ENCODE measurements around the gene EMC6. TPM values are rescaled to one million over a fixed set of nuclear protein-coding genes. Genes with fewer than 3 reads are reported as not detected.
"Not testable (repeated sequence)": the region's sequence is repeated elsewhere in the genome, so short reads cannot be mapped to it uniquely, and the experiment has no call there.

EMC6 gene
- total RNA-seq, 2 donors from 2014 or later, result 12.7 to 31.8 TPM

DNA sequence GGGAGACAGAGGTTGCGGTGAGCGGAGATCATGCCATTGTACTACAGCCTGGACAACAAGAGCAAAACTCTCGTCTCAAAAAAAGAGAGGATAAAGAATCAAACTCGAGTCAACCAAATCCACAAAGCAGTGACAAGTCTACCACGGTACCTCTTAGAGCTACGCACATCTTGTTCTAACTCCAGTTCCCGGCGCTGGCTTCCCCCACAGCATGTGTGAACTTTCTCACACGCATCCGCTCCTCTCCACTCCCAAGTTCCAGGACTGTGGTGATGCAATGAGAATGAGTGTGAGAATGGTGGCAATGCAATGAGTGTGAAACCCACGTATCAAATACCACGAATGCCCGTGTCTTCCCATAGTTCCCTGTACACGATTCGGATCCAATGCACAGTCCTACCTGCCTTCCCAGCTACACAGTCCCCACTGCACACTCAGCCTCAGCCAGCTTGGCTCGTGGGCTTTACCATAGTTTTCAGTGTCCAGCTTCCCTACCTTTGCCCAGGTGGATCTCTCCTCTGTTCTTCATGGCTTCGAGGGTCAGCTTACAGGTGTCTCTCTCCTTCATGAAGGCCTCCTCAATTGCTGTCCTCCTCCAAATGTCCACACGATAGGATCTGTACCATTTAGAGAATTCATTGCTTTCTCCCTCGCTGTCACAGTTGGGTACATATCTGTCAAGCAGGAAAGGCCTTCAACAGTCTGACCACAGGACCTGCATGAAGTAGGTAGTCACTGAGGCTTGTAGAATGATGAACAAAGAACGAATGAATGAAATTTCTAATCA, 36.5 kb downstream of the EMC6 start:
- WGBS, result 87% methylated on average over 20 of the region's 20 CpGs
- intact Hi-C loops (cut with DNase I), result no loop called here
- Histone ChIP-seq H3K4me1 (replicated peaks) (no peaks in the 10 kb centered on the region), H3K36me3 (no peaks in the 10 kb centered on the region), H3K27me3 (replicated peaks; ENCODE audit: insufficient read depth) (no peaks in the 10 kb centered on the region), H3K27ac (no peak overlapping the region), H3K4me3 (no peak overlapping the region), H3K9me3 (no peaks in the 10 kb centered on the region)
- no peak for DNase-seq (ENCODE audit: low spot score)
- TF ChIP-seq POLR2AphosphoS5 (IDR thresholded peaks at IDR 0.05) (no peak), POLR2A (IDR thresholded peaks at IDR 0.05) (no peak)
- TF ChIP-seq, protein P1, sequence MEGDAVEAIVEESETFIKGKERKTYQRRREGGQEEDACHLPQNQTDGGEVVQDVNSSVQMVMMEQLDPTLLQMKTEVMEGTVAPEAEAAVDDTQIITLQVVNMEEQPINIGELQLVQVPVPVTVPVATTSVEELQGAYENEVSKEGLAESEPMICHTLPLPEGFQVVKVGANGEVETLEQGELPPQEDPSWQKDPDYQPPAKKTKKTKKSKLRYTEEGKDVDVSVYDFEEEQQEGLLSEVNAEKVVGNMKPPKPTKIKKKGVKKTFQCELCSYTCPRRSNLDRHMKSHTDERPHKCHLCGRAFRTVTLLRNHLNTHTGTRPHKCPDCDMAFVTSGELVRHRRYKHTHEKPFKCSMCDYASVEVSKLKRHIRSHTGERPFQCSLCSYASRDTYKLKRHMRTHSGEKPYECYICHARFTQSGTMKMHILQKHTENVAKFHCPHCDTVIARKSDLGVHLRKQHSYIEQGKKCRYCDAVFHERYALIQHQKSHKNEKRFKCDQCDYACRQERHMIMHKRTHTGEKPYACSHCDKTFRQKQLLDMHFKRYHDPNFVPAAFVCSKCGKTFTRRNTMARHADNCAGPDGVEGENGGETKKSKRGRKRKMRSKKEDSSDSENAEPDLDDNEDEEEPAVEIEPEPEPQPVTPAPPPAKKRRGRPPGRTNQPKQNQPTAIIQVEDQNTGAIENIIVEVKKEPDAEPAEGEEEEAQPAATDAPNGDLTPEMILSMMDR (IDR thresholded peaks at IDR 0.05), result no peak

DNA sequence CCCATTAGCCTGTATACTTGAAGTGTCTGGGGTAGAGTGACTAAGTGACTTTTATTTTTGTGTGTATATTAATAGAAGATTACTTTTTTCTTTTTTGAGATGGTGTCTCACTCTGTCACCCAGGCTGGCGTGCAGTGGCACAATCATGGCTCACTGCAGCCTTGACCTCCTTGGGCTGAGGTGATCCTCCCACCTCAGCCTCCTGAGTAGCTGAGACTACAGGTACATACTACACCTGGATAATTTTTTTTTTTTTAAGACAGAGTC, 37.0 kb downstream of the EMC6 start:
- H3K4me3 ChIP-seq; H3K27ac ChIP-seq; DNase-seq (ENCODE audit: low spot score); H3K27me3 ChIP-seq (replicated peaks; ENCODE audit: insufficient read depth); H3K9me3 ChIP-seq; H3K4me1 ChIP-seq (replicated peaks); H3K36me3 ChIP-seq; intact Hi-C loops (cut with DNase I): not testable (repeated sequence)
- WGBS, result 95% methylated on average over 1 of the region's 1 CpG

- no peak overlapping the region for H3K4me3 ChIP-seq
- 48% methylated on average over 3 of the region's 3 CpGs for WGBS
- no peaks in the 10 kb centered on the region for H3K4me1 ChIP-seq (replicated peaks)
- DNase-seq (ENCODE audit: low spot score), result no peak
- no peaks in the 10 kb centered on the region for H3K36me3 ChIP-seq
- TF ChIP-seq, protein P1 (IDR thresholded peaks at IDR 0.05), result no peak
- no peak for TF ChIP-seq POLR2AphosphoS5 (IDR thresholded peaks at IDR 0.05)
- no peak for TF ChIP-seq POLR2A (IDR thresholded peaks at IDR 0.05)
- intact Hi-C loops (cut with DNase I), result no loop called here
- no peak overlapping the region for H3K27ac ChIP-seq
- H3K9me3 ChIP-seq, result no peaks in the 10 kb centered on the region
- H3K27me3 ChIP-seq (replicated peaks; ENCODE audit: insufficient read depth), result no peaks in the 10 kb centered on the region
Observed at GRCh38 chr17:3708366-3708765, 39.8 kb downstream of the EMC6 start.

GRCh38 chr17:3710951-3711383, 42.4 kb downstream of the EMC6 start:
- intact Hi-C loops (cut with DNase I), result no loop called here

GRCh38 chr17:3712811-3713463, 44.3 kb downstream of the EMC6 start:
- TF ChIP-seq, protein P1 (IDR thresholded peaks at IDR 0.05), result no peak
- TF ChIP-seq POLR2A (IDR thresholded peaks at IDR 0.05), result no peak
- no peak for TF ChIP-seq POLR2AphosphoS5 (IDR thresholded peaks at IDR 0.05)
- Histone ChIP-seq H3K36me3 (peaks cover 0 to 6% of the 10 kb centered on the region in 2 donors), H3K4me1 (replicated peaks) (no peaks in the 10 kb centered on the region), H3K9me3 (no peaks in the 10 kb centered on the region), H3K27ac (no peak overlapping the region), H3K27me3 (replicated peaks; ENCODE audit: insufficient read depth) (no peaks in the 10 kb centered on the region), H3K4me3 (no peak overlapping the region)
- intact Hi-C loops (cut with DNase I), result no loop called here
- no peak for DNase-seq (ENCODE audit: low spot score)
- 83% methylated on average over 13 of the region's 13 CpGs for WGBS

More at GRCh38 chr17:3710951-3711383, 42.4 kb downstream of the EMC6 start:
- no peaks in the 10 kb centered on the region for H3K27me3 ChIP-seq (replicated peaks; ENCODE audit: insufficient read depth)
- no peaks in the 10 kb centered on the region for H3K9me3 ChIP-seq
- no peak overlapping the region for H3K4me3 ChIP-seq
- H3K36me3 ChIP-seq, result peaks cover 0 to 6% of the 10 kb centered on the region in 2 donors
- no peak for DNase-seq (ENCODE audit: low spot score)
- WGBS, result 63% methylated on average over 5 of the region's 5 CpGs
- H3K27ac ChIP-seq, result no peak overlapping the region
- TF ChIP-seq, protein P1 (IDR thresholded peaks at IDR 0.05), result no peak
- TF ChIP-seq POLR2AphosphoS5 (IDR thresholded peaks at IDR 0.05) (no peak), POLR2A (IDR thresholded peaks at IDR 0.05) (no peak)
- H3K4me1 ChIP-seq (replicated peaks), result no peaks in the 10 kb centered on the region
